NT2/D1 (cell line): ENCODE results near the gene KAZN.

Source experiments
- DNase-seq: peaks from one replicate; pipeline ENCODE4 v3.0.0-alpha.2; 2011; ENCODE audit warnings: low read depth, low spot score
- H3K27me3 ChIP-seq: 2 replicates; pipeline ENCODE4 v1.6.0; 2011; ENCODE audit warnings: mild to moderate bottlenecking; ENCODE audit not compliant: insufficient read length, insufficient read depth
- H3K36me3 ChIP-seq: 2 replicates; pipeline ENCODE4 v1.6.1; 2011; ENCODE audit warnings: mild to moderate bottlenecking, low read length, mixed read lengths; ENCODE audit not compliant: insufficient read depth, insufficient read length
- H3K4me1 ChIP-seq: 2 replicates; pipeline ENCODE4 v1.5.1; 2011; ENCODE audit not compliant: insufficient read depth, insufficient read length
- H3K4me3 ChIP-seq: 2 replicates; pipeline ENCODE4 v1.5.1; 2011; ENCODE audit warnings: low read depth; ENCODE audit not compliant: insufficient read length
- H3K9ac ChIP-seq: 2 replicates; pipeline ENCODE4 v1.6.0; 2011; ENCODE audit warnings: low read depth; ENCODE audit not compliant: insufficient read length
- H3K9me3 ChIP-seq: 2 replicates; pipeline ENCODE4 v1.5.1; 2011; ENCODE audit warnings: mild to moderate bottlenecking, low read length; ENCODE audit not compliant: insufficient read depth
- SUZ12 ChIP-seq: IDR thresholded peaks from 2 replicates; pipeline ENCODE4 v1.6.1; 2011; ENCODE audit not compliant: insufficient read length, insufficient read depth; ENCODE audit errors: extremely low read depth
- YY1 ChIP-seq: IDR thresholded peaks from 2 replicates; pipeline ENCODE4 v1.6.1; 2011; ENCODE audit not compliant: insufficient read length, insufficient read depth
- ZNF274 ChIP-seq: IDR thresholded peaks from 2 replicates; pipeline ENCODE4 v1.6.1; 2011; ENCODE audit warnings: mild to moderate bottlenecking, low read depth, low read length

Gene KAZN

DNA sequence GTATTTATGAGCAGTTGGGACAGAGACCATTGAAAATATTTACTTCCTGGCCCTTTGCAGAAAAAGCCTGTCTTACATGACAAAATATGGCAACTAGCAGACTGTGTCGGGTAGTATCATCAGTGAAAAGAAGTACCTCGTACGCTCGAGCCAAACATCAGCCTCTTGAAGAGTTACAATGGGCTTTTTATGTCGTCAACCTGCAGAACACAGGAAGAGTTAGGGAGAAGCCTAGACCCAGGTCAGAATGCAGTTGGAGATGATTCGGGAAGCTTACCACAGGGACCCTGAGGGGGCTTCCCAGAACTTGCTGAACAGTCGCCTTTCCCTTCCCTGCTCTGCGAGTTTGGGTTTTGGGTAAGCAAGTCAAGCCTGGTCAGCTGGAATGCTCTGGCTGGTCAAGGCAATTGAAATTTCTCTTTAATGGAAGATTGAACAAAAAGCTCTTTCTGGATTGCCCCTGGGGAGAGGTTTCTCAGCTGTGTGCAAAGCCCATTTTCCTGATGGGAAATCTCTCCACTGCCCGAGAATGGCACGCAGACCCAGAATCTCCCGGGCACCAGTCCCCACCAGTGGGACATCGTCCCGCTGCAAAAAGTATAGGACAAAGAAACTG, 291.4 kb downstream of the KAZN start:
- no peak for DNase-seq
- TF ChIP-seq SUZ12, result no peak
- TF ChIP-seq ZNF274, result no peak
- no peak for TF ChIP-seq YY1
- H3K4me3 ChIP-seq, result no peak overlapping the region
- H3K9me3 ChIP-seq, result no peaks in the 10 kb centered on the region
- peaks cover 8% of the 10 kb centered on the region for H3K4me1 ChIP-seq
- H3K27me3 ChIP-seq, result no peaks in the 10 kb centered on the region
- H3K36me3 ChIP-seq, result no peaks in the 10 kb centered on the region
- H3K9ac ChIP-seq, result no peak overlapping the region

DNA sequence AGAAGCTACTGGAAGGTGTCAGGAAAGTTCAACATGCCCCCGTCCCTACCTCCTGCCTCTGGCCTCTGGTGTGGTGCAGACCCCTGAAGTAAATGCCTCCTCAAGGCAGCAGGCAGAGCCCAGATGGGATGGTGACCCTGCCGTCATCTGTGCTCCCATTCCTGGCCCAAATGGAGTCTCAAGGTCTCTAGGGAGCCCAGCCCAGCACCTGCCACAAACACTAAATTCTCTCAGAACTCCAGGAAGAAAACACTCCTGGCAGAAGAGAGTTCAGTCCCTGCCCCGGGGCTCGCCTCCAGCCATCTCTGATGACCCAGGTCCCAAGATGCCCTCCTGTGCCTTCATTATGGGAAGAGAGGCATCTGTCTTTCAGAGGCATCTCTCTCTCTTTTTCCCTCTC, 293.5 kb downstream of the KAZN start:
- peaks cover 15% of the 10 kb centered on the region for H3K4me1 ChIP-seq

DNA sequence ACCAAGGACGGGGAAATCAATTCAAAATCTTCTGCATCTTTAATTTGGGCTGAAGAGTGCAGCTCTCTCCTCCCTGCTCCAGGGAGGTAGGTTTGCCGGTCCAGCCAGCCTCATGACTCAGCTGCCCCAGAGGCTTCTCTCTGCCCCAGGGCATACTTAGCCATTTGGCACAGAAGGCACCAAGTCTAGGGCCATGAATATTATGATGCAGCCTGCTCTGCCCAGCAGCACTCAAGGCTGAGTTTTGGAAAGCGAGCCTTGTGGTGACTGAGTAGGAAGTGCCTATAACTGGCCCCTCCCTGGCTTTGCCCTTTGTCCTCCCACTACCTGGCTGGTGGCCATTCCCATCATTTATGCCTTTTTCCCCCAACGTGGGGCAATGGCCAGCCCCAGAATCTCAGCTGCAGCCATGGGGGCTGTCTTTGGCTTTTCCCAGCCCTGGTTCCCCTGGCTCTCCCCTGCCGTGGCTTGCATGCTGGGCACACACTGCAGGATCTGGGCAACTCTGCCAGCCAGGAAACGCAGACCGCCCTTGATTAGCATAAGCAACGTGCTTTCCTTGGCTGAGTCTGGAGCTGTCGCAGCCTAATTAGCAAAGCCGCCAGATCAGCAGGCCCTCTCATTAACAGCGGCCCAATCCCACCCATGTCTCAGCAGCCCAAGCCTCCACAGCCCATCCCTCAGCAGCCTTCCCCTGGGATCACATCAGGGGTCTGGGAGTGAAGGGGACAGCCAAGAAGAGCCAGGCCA, 296.5 kb downstream of the KAZN start:
- Histone ChIP-seq H3K9ac (no peak overlapping the region), H3K27me3 (no peaks in the 10 kb centered on the region), H3K4me1 (peaks cover 20% of the 10 kb centered on the region), H3K9me3 (peaks cover 4% of the 10 kb centered on the region; the same call in 1 of the 2 replicates), H3K4me3 (no peak overlapping the region), H3K36me3 (no peaks in the 10 kb centered on the region)
- no peak for TF ChIP-seq SUZ12
- TF ChIP-seq YY1, result no peak
- no peak for TF ChIP-seq ZNF274
- no peak for DNase-seq

More for the DNA sequence above, 293.5 kb downstream of the KAZN start:
- Histone ChIP-seq H3K9ac (no peak overlapping the region), H3K36me3 (no peaks in the 10 kb centered on the region), H3K27me3 (no peaks in the 10 kb centered on the region), H3K9me3 (peaks cover 2% of the 10 kb centered on the region; the same call in 1 of the 2 replicates), H3K4me3 (no peak overlapping the region)
- no peak for DNase-seq
- no peak for TF ChIP-seq YY1

DNA sequence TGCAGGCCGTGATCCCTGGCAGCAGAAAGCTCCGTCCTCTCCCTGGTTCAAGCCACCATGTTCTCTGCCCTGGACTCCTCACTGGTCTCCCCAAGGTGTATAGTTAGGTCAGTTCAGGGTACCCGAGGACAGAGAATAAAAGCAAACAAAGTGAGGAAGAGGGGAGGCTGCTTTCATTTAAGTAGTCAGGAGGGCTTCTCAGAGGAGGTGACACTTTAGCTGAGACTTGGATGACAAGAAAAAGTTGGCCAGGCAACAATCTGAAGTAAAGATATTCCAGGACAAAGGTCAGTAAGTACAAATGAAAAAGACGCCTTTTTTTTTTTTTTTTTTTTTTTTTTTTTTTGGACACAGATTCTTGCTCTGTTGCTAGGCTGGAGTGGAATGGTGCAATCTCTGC, 297.2 kb downstream of the KAZN start:
- TF ChIP-seq SUZ12, result no peak
- TF ChIP-seq ZNF274, result no peak
- TF ChIP-seq YY1, result no peak
- H3K27me3 ChIP-seq, result no peaks in the 10 kb centered on the region
- H3K9ac ChIP-seq, result no peak overlapping the region
- no peak overlapping the region for H3K4me3 ChIP-seq
- no peaks in the 10 kb centered on the region for H3K36me3 ChIP-seq
- H3K4me1 ChIP-seq, result peaks cover 20% of the 10 kb centered on the region
- DNase-seq, result no peak
- peaks cover 4% of the 10 kb centered on the region; the same call in 1 of the 2 replicates for H3K9me3 ChIP-seq

DNA sequence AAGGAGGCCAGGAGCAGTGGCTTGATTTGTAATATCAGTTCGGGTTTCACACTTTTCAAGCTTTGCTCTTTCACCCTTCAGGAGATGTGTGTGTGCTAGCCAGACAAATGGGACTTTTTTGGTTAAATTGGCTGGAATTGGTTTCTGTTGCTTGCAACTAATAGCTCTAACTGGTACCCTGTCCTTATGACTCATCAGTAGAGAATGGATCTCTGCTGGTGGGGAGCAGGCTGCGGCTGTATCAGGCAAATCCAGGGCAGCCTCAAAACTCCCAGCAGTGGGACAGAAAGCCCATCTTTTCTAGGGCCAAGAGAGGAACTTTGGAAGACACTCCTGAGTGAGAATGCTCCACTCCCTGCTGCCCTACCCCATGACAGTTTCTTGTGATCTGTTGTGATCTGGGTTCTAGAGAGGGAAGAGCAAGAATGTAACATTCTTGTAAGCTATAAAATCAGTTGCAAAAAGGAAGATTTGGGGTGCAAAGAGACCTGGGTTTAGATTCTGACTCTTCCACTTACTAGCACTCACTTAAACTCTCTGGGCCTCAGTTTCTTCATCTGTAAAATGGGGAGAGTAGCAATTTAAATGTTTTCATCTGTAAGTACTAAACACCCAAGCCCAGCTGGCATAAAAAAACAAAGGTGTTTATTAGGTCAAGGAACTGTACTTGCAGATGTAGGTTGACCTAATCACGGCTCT, 298.0 kb downstream of the KAZN start:
- no peaks in the 10 kb centered on the region for H3K36me3 ChIP-seq
- TF ChIP-seq ZNF274 (no peak), YY1 (no peak), SUZ12 (no peak)
- no peak overlapping the region for H3K4me3 ChIP-seq
- H3K4me1 ChIP-seq, result peaks cover 22% of the 10 kb centered on the region
- no peaks in the 10 kb centered on the region for H3K27me3 ChIP-seq
- no peak overlapping the region for H3K9ac ChIP-seq
- DNase-seq, result no peak
- peaks cover 4% of the 10 kb centered on the region; the same call in 1 of the 2 replicates for H3K9me3 ChIP-seq

DNA sequence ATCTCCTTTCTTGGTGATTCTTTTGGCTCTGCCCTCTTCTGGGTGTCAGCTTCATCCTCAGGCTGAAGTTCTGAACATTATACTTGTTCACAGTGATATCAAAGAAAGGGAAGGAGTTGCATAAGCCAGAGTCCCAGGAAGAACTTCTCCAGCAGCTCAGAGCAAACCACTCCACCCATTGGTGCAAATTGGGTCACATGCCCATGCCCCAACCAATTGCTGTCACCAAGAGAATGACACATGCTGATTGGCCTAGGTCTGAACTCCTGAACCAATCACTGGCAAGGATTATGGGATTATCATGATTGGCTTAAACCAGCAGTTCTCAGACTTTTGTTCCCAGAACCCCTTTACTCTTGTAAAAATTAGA, 298.6 kb downstream of the KAZN start:
- Histone ChIP-seq H3K4me1 (peaks cover 20% of the 10 kb centered on the region), H3K9ac (no peak overlapping the region), H3K36me3 (no peaks in the 10 kb centered on the region), H3K9me3 (peaks cover 4% of the 10 kb centered on the region; the same call in 1 of the 2 replicates), H3K27me3 (no peaks in the 10 kb centered on the region), H3K4me3 (no peak overlapping the region)
- DNase-seq, result no peak
- TF ChIP-seq YY1 (no peak), ZNF274 (no peak), SUZ12 (no peak)

DNA sequence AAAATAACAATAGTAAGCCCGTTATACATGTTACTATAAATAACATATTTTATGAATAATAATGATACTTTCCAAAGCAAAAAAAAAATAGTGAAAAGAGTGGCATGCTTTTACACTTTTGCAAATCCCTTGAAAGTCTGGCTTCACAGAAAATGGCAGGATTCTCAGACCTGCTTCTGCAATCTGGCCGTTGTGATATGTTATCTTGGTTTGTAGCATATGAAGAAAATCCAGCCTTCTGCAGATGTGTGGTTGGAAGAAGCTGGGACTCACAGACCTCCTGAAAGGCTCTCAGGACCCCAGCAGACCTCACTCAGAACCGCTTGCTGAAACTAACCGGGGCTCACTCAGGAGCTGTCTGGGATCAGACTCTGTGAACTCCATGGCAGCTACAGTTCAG, 299.1 kb downstream of the KAZN start:
- no peak for DNase-seq

More for the DNA sequence above, 299.1 kb downstream of the KAZN start:
- H3K9me3 ChIP-seq, result peaks cover 4% of the 10 kb centered on the region; the same call in 1 of the 2 replicates
- no peaks in the 10 kb centered on the region for H3K36me3 ChIP-seq
- TF ChIP-seq YY1 (no peak), SUZ12 (no peak), ZNF274 (no peak)
- H3K4me1 ChIP-seq, result peaks cover 20% of the 10 kb centered on the region
- no peak overlapping the region for H3K4me3 ChIP-seq
- no peaks in the 10 kb centered on the region for H3K27me3 ChIP-seq
- no peak overlapping the region for H3K9ac ChIP-seq
